SK-N-SH treated with all-trans-retinoic acid at 6 μM for 48 hours (cell line): Measurements from ENCODE around the gene ROBO1.
A peak's percentile ranks its signal among the peaks of the same experiment; 100 is the strongest.

ENCODE experiments used
- ATAC-seq: fragments of 200-7000 bp; cut with Tn5 transposase; 3 replicates; pipeline ENCODE4 v1.9.1; 2020; ENCODE audit warnings: mild to moderate bottlenecking, moderate library complexity
- ARNTL ChIP-seq: fragments of 450-650 bp; formaldehyde crosslinking; IDR thresholded peaks from 2 replicates; pipeline ENCODE4 v1.5.0; 2020; ENCODE audit warnings: low read depth, mild to moderate bottlenecking, moderate library complexity, borderline replicate concordance
- BACH2 ChIP-seq: fragments of 250-450 bp; sonication (Bioruptor Pico); IDR thresholded peaks from 2 replicates; pipeline ENCODE4 v1.9.0; 2021; ENCODE audit warnings: mild to moderate bottlenecking, borderline replicate concordance
- CSDC2 ChIP-seq: fragments of 250-450 bp; sonication (Bioruptor Pico); IDR thresholded peaks from 2 replicates; pipeline ENCODE4 v1.5.0; 2020; ENCODE audit warnings: mild to moderate bottlenecking, moderate library complexity
- ESRRG ChIP-seq: fragments of 250-450 bp; sonication (Bioruptor Pico); IDR thresholded peaks from 2 replicates; pipeline ENCODE4 v1.6.1; 2021; ENCODE audit warnings: mild to moderate bottlenecking
- GLIS3 ChIP-seq: fragments of 250-450 bp; sonication (Bioruptor Pico); IDR thresholded peaks from 2 replicates; pipeline ENCODE4 v1.5.0; 2020; ENCODE audit warnings: mild to moderate bottlenecking, moderate library complexity
- ISL1 ChIP-seq: fragments of 250-450 bp; sonication (Bioruptor Pico); IDR thresholded peaks from 2 replicates; pipeline ENCODE4 v2.1.2; 2022; ENCODE audit warnings: mild to moderate bottlenecking, moderate library complexity
- POU6F1 ChIP-seq: fragments of 250-450 bp; sonication (Bioruptor Pico); IDR thresholded peaks from 2 replicates; pipeline ENCODE4 v1.8.0; 2021; ENCODE audit warnings: low read depth, mild to moderate bottlenecking, moderate library complexity, borderline replicate concordance
- PPARA ChIP-seq: fragments of 250-450 bp; sonication (Bioruptor Pico); IDR thresholded peaks from 2 replicates; pipeline ENCODE4 v1.5.0; 2020; ENCODE audit warnings: mild to moderate bottlenecking, borderline replicate concordance
- RARB ChIP-seq: fragments of 250-450 bp; sonication (Bioruptor Pico); IDR thresholded peaks from 2 replicates; pipeline ENCODE4 v1.8.0; 2021; ENCODE audit warnings: mild to moderate bottlenecking, moderate library complexity
- SNAI2 ChIP-seq: fragments of 250-450 bp; sonication (Bioruptor Pico); IDR thresholded peaks from 2 replicates; pipeline ENCODE4 v1.5.0; 2020; ENCODE audit warnings: mild to moderate bottlenecking, moderate library complexity
- TCF4 ChIP-seq: fragments of 250-450 bp; sonication (Bioruptor Pico); IDR thresholded peaks from 2 replicates; pipeline ENCODE4 v1.8.0; 2021; ENCODE audit warnings: mild to moderate bottlenecking, moderate library complexity, borderline replicate concordance
- ZC3H10 ChIP-seq: fragments of 250-450 bp; sonication (Bioruptor Pico); IDR thresholded peaks from 2 replicates; pipeline ENCODE4 v1.5.1; 2021; ENCODE audit warnings: mild to moderate bottlenecking, moderate library complexity
- ZFP3 ChIP-seq: fragments of 250-450 bp; sonication (Bioruptor Pico); IDR thresholded peaks from 2 replicates; pipeline ENCODE4 v1.5.0; 2020; ENCODE audit warnings: mild to moderate bottlenecking, moderate library complexity
- ZFP30 ChIP-seq: fragments of 450-650 bp; formaldehyde crosslinking; IDR thresholded peaks from 2 replicates; pipeline ENCODE4 v1.5.0; 2022; ENCODE audit warnings: mild to moderate bottlenecking, moderate library complexity
- ZNF565 ChIP-seq: fragments of 450-650 bp; formaldehyde crosslinking; conservative IDR thresholded peaks from 2 replicates; pipeline ENCODE4 v1.5.0; 2020; ENCODE audit warnings: low read depth, mild to moderate bottlenecking, moderate library complexity
- ZNF70 ChIP-seq: fragments of 450-650 bp; formaldehyde crosslinking; IDR thresholded peaks from 2 replicates; pipeline ENCODE4 v1.5.0; 2020; ENCODE audit warnings: mild to moderate bottlenecking, moderate library complexity
- ZNF8 ChIP-seq: fragments of 450-650 bp; formaldehyde crosslinking; IDR thresholded peaks from 2 replicates; pipeline ENCODE4 v1.5.0; 2020; ENCODE audit warnings: mild to moderate bottlenecking, moderate library complexity
- TF ChIP-seq, protein P1 (sequence below): fragments of 250-450 bp; sonication (Bioruptor Pico); IDR thresholded peaks from 2 replicates; pipeline ENCODE4 v1.8.0; 2020; ENCODE audit warnings: mild to moderate bottlenecking, moderate library complexity, borderline replicate concordance
- TF ChIP-seq, protein P2 (sequence below): fragments of 250-450 bp; sonication (Bioruptor Pico); IDR thresholded peaks from 2 replicates; pipeline ENCODE4 v1.5.1; 2020; ENCODE audit warnings: low read depth, mild to moderate bottlenecking, moderate library complexity
- TF ChIP-seq, protein P3 (sequence below): fragments of 250-450 bp; sonication (Bioruptor Pico); IDR thresholded peaks from 2 replicates; pipeline ENCODE4 v1.5.0; 2020; ENCODE audit warnings: mild to moderate bottlenecking, moderate library complexity
- TF ChIP-seq, protein P4 (sequence below): fragments of 250-450 bp; sonication (Bioruptor Pico); IDR thresholded peaks from 2 replicates; pipeline ENCODE4 v1.5.1; 2021; ENCODE audit warnings: mild to moderate bottlenecking, moderate library complexity

The ROBO1 gene

GRCh38 chr3:78788839-78789238 lies 979.0 kb downstream of the ROBO1 start:
- TF ChIP-seq TCF4 (CRISPR knock-in tag) (no peak), ESRRG (CRISPR knock-in tag) (no peak), ZNF565 (CRISPR knock-in tag) (no peak), ZC3H10 (CRISPR knock-in tag) (no peak), ISL1 (CRISPR knock-in tag) (no peak), BACH2 (CRISPR knock-in tag) (no peak), ZFP30 (CRISPR knock-in tag) (no peak), RARB (CRISPR knock-in tag) (no peak), SNAI2 (CRISPR knock-in tag) (no peak), ZFP3 (CRISPR knock-in tag) (no peak), ZNF70 (CRISPR knock-in tag) (no peak), CSDC2 (CRISPR knock-in tag) (no peak), GLIS3 (no peak), ARNTL (CRISPR knock-in tag) (no peak)
- TF ChIP-seq, protein P1, sequence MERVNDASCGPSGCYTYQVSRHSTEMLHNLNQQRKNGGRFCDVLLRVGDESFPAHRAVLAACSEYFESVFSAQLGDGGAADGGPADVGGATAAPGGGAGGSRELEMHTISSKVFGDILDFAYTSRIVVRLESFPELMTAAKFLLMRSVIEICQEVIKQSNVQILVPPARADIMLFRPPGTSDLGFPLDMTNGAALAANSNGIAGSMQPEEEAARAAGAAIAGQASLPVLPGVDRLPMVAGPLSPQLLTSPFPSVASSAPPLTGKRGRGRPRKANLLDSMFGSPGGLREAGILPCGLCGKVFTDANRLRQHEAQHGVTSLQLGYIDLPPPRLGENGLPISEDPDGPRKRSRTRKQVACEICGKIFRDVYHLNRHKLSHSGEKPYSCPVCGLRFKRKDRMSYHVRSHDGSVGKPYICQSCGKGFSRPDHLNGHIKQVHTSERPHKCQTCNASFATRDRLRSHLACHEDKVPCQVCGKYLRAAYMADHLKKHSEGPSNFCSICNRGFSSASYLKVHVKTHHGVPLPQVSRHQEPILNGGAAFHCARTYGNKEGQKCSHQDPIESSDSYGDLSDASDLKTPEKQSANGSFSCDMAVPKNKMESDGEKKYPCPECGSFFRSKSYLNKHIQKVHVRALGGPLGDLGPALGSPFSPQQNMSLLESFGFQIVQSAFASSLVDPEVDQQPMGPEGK (CRISPR knock-in tag) = no peak
- TF ChIP-seq, protein P2, sequence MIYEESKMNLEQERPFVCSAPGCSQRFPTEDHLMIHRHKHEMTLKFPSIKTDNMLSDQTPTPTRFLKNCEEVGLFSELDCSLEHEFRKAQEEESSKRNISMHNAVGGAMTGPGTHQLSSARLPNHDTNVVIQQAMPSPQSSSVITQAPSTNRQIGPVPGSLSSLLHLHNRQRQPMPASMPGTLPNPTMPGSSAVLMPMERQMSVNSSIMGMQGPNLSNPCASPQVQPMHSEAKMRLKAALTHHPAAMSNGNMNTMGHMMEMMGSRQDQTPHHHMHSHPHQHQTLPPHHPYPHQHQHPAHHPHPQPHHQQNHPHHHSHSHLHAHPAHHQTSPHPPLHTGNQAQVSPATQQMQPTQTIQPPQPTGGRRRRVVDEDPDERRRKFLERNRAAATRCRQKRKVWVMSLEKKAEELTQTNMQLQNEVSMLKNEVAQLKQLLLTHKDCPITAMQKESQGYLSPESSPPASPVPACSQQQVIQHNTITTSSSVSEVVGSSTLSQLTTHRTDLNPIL (CRISPR knock-in tag) = no peak
- TF ChIP-seq, protein P3, sequence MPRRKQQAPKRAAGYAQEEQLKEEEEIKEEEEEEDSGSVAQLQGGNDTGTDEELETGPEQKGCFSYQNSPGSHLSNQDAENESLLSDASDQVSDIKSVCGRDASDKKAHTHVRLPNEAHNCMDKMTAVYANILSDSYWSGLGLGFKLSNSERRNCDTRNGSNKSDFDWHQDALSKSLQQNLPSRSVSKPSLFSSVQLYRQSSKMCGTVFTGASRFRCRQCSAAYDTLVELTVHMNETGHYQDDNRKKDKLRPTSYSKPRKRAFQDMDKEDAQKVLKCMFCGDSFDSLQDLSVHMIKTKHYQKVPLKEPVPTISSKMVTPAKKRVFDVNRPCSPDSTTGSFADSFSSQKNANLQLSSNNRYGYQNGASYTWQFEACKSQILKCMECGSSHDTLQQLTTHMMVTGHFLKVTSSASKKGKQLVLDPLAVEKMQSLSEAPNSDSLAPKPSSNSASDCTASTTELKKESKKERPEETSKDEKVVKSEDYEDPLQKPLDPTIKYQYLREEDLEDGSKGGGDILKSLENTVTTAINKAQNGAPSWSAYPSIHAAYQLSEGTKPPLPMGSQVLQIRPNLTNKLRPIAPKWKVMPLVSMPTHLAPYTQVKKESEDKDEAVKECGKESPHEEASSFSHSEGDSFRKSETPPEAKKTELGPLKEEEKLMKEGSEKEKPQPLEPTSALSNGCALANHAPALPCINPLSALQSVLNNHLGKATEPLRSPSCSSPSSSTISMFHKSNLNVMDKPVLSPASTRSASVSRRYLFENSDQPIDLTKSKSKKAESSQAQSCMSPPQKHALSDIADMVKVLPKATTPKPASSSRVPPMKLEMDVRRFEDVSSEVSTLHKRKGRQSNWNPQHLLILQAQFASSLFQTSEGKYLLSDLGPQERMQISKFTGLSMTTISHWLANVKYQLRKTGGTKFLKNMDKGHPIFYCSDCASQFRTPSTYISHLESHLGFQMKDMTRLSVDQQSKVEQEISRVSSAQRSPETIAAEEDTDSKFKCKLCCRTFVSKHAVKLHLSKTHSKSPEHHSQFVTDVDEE (CRISPR knock-in tag) = no peak
- TF ChIP-seq, protein P4, sequence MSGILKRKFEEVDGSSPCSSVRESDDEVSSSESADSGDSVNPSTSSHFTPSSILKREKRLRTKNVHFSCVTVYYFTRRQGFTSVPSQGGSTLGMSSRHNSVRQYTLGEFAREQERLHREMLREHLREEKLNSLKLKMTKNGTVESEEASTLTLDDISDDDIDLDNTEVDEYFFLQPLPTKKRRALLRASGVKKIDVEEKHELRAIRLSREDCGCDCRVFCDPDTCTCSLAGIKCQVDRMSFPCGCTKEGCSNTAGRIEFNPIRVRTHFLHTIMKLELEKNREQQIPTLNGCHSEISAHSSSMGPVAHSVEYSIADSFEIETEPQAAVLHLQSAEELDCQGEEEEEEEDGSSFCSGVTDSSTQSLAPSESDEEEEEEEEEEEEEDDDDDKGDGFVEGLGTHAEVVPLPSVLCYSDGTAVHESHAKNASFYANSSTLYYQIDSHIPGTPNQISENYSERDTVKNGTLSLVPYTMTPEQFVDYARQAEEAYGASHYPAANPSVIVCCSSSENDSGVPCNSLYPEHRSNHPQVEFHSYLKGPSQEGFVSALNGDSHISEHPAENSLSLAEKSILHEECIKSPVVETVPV (CRISPR knock-in tag) = no peak
- TF ChIP-seq, all 23 proteins: peak for 0
- ATAC-seq = no peak

DNA sequence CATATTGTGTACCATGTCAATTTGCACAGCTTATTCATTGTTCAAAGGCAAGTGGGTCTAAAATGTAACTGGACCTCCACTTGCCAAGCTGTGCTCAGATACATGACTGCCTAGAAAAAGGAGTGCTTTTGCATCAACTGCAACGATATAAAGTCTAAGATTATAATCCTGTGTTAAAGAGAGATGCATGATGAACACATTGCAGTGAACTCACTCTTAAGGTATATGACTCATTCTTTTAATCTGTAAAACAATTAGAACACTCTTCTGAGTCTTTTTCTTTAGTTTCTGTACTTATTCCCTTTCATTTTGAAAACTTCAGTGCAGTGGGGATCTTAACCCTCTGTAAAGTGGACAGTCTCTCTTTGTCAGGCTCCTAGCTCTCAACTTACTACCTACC lies 982.8 kb downstream of the ROBO1 start:
- peak; percentile 51; the same call in 2 of the 3 replicates for ATAC-seq
- TF ChIP-seq ZNF565 (CRISPR knock-in tag) = no peak

DNA sequence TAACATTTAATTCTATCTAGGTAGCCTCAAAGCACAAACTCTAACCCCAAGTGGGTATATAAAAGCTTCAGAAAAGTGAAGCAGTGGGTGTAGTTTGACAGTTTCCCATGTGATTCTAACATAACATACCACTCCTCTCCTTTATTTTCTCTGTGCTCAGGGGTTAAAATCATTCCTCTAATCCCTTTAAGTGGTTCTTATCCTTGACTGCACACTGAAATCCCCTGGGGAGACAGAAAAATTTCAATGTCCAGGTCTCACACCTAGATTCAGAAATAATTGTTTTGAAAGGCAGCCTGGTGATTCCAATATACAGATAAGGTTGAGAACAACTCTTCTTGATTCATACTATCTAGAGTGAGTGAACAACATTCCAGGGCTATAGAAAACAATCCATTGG lies 986.4 kb downstream of the ROBO1 start:
- TF ChIP-seq GLIS3 (no peak), POU6F1 (CRISPR knock-in tag) (no peak), ZNF8 (CRISPR knock-in tag) (no peak), ESRRG (CRISPR knock-in tag) (no peak), RARB (CRISPR knock-in tag) (no peak), ZFP30 (CRISPR knock-in tag) (no peak), ZNF565 (CRISPR knock-in tag) (no peak), PPARA (no peak)

More for the DNA sequence above, 986.4 kb downstream of the ROBO1 start:
- no peak for ATAC-seq
